Stimulated activated CD8-positive, alpha-beta memory T cell treated with anti-CD3 and anti-CD28 coated beads, Interleukin-4, amount 100 ng/mL, for 24 hours (primary cell): ENCODE data around the gene CNOT6.
"Not testable (repeated sequence)": the region's sequence is repeated elsewhere in the genome, so short reads cannot be mapped to it uniquely, and the experiment has no call there.

ENCODE experiments used
- DNase-seq: peaks from one replicate; pipeline ENCODE4 v3.0.0-alpha.2; 2020; ENCODE audit warnings: low read depth

The CNOT6 gene

GRCh38 chr5:180519098-180519497 is 24.9 kb downstream of the CNOT6 start:
- no peak for DNase-seq

GRCh38 chr5:180521101-180521500 is 26.9 kb downstream of the CNOT6 start:
- DNase-seq, result no peak

GRCh38 chr5:180521591-180521990 is 27.4 kb downstream of the CNOT6 start:
- no peak for DNase-seq

GRCh38 chr5:180522330-180522729 is 28.2 kb downstream of the CNOT6 start:
- no peak for DNase-seq

GRCh38 chr5:180523629-180524466 is 29.7 kb downstream of the CNOT6 start:
- no peak for DNase-seq

- no peak for DNase-seq
These were observed 31.2 kb downstream of the CNOT6 start for GRCh38 chr5:180525399-180525798.

GRCh38 chr5:180526269-180526668 is 32.1 kb downstream of the CNOT6 start:
- DNase-seq, result no peak

- no peak for DNase-seq
These were observed 33.5 kb downstream of the CNOT6 start for GRCh38 chr5:180527659-180528058.

- not testable (repeated sequence) for DNase-seq
These were observed 36.9 kb downstream of the CNOT6 start for GRCh38 chr5:180531036-180531585.

GRCh38 chr5:180532268-180532667 is 38.1 kb downstream of the CNOT6 start:
- DNase-seq, result no peak

- DNase-seq, result no peak
These were observed 39.7 kb downstream of the CNOT6 start for GRCh38 chr5:180533845-180534244.

GRCh38 chr5:180535573-180535972 is 41.4 kb downstream of the CNOT6 start:
- no peak for DNase-seq

GRCh38 chr5:180540050-180540694 is 46.0 kb downstream of the CNOT6 start:
- DNase-seq, result no peak

- DNase-seq, result no peak
These were observed 47.5 kb downstream of the CNOT6 start for GRCh38 chr5:180541710-180542109.

- DNase-seq, result no peak
These were observed 51.1 kb downstream of the CNOT6 start for GRCh38 chr5:180545248-180545647.

- no peak for DNase-seq
These were observed 54.4 kb downstream of the CNOT6 start for GRCh38 chr5:180548563-180548962.

GRCh38 chr5:180553530-180553929 is 59.4 kb downstream of the CNOT6 start:
- no peak for DNase-seq

- DNase-seq, result no peak
These were observed 61.2 kb downstream of the CNOT6 start for GRCh38 chr5:180555168-180555921.

GRCh38 chr5:180557217-180557809 is 63.1 kb downstream of the CNOT6 start:
- no peak for DNase-seq

- no peak for DNase-seq
These were observed 64.1 kb downstream of the CNOT6 start for GRCh38 chr5:180558232-180558631.

- no peak for DNase-seq
These were observed 69.8 kb downstream of the CNOT6 start for GRCh38 chr5:180563994-180564393.

- no peak for DNase-seq
These were observed 74.7 kb downstream of the CNOT6 start for GRCh38 chr5:180568914-180569313.
